MM.1S (cell line): Measurements from ENCODE around the gene TUBGCP6.

Experiments
- DNase-seq: peaks from one replicate; pipeline ENCODE4 v3.0.0-alpha.2; 2015
- H2AFZ ChIP-seq: fragments of 300-600 bp; sonication (generic); 2 replicates; pipeline ENCODE4 v1.6.0; 2016; ENCODE audit warnings: antibody characterized with exemption, low read length
- H3F3A ChIP-seq: fragments of 300-600 bp; sonication (generic); 2 replicates; pipeline ENCODE4 v1.6.1; 2016; ENCODE audit warnings: mild to moderate bottlenecking, antibody characterized with exemption, low read length, moderate library complexity, mixed read lengths; ENCODE audit not compliant: insufficient read depth
- H3K27ac ChIP-seq: fragments of 300-600 bp; sonication (generic); 2 replicates; pipeline ENCODE4 v1.5.1; 2016; ENCODE audit warnings: mild to moderate bottlenecking, low read length
- H3K27me3 ChIP-seq: fragments of 300-600 bp; sonication (generic); replicated peaks from 2 replicates; pipeline ENCODE4 v1.6.0; 2016; ENCODE audit warnings: low read length; ENCODE audit not compliant: insufficient read depth
- H3K36me3 ChIP-seq: fragments of 300-600 bp; sonication (generic); replicated peaks from 2 replicates; pipeline ENCODE4 v1.6.1; 2016; ENCODE audit warnings: mild to moderate bottlenecking, low read length, mixed read lengths; ENCODE audit not compliant: insufficient read depth
- H3K4me1 ChIP-seq: fragments of 300-600 bp; sonication (generic); 2 replicates; pipeline ENCODE4 v1.6.1; 2016; ENCODE audit warnings: low read length, mixed read lengths
- H3K4me2 ChIP-seq: fragments of 300-600 bp; sonication (generic); 2 replicates; pipeline ENCODE4 v1.6.0; 2016; ENCODE audit warnings: low read depth, low read length
- H3K4me3 ChIP-seq: fragments of 300-600 bp; sonication (generic); 2 replicates; pipeline ENCODE4 v1.5.1; 2016; ENCODE audit warnings: low read length, mixed read lengths
- H3K79me2 ChIP-seq: fragments of 300-600 bp; sonication (generic); 2 replicates; pipeline ENCODE4 v1.6.1; 2016; ENCODE audit warnings: mixed run types, low read length, mixed read lengths
- H3K9ac ChIP-seq: fragments of 300-600 bp; sonication (generic); 2 replicates; pipeline ENCODE4 v1.6.1; 2016; ENCODE audit warnings: low read length, mixed read lengths
- H3K9me2 ChIP-seq: fragments of 300-600 bp; sonication (generic); replicated peaks from 2 replicates; pipeline ENCODE4 v1.6.1; 2016; ENCODE audit warnings: mild to moderate bottlenecking, low read length, mixed read lengths; ENCODE audit not compliant: insufficient read depth
- H3K9me3 ChIP-seq: fragments of 300-600 bp; sonication (generic); replicated peaks from 2 replicates; pipeline ENCODE4 v1.6.1; 2016; ENCODE audit warnings: mild to moderate bottlenecking, low read length, mixed read lengths; ENCODE audit not compliant: insufficient read depth
- H4K20me1 ChIP-seq: fragments of 300-600 bp; sonication (generic); 2 replicates; pipeline ENCODE4 v1.6.1; 2016; ENCODE audit warnings: mild to moderate bottlenecking, low read length, moderate library complexity, mixed read lengths; ENCODE audit not compliant: insufficient read depth
- CTCF ChIP-seq: fragments of 300-600 bp; sonication (generic); IDR thresholded peaks from 2 replicates; pipeline ENCODE4 v1.5.1; 2016; ENCODE audit warnings: antibody characterized with exemption, low read length, mixed read lengths
- EZH2 ChIP-seq: fragments of 300-600 bp; sonication (generic); optimal IDR thresholded peaks from 2 replicates; pipeline ENCODE3; 2017; ENCODE audit warnings: low read depth, mild to moderate bottlenecking, antibody characterized with exemption, low read length, mixed read lengths
- EZH2phosphoT487 ChIP-seq: fragments of 300-600 bp; sonication (generic); IDR thresholded peaks from 2 replicates; pipeline ENCODE4 v1.6.1; 2018; ENCODE audit warnings: antibody characterized with exemption, low read length

TUBGCP6 gene

GRCh38 chr22:50180727-50181521 lies 63.9 kb downstream of the TUBGCP6 start:
- Histone ChIP-seq H3K9ac (no peak overlapping the region), H4K20me1 (no peaks in the 10 kb centered on the region), H3K4me1 (peaks cover 5% of the 10 kb centered on the region; the same call in 1 of the 2 replicates), H3K79me2 (0 out of 2 replicates have a peak, but pooled peaks cover 3% of the 10 kb centered on the region), H3F3A (no peaks in the 10 kb centered on the region), H3K4me2 (no peak overlapping the region), H3K27ac (no peak overlapping the region), H3K27me3 (peaks cover 4% of the 10 kb centered on the region; the same call in 1 of the 2 replicates), H3K4me3 (no peak overlapping the region), H3K9me2 (no peaks in the 10 kb centered on the region), H3K36me3 (no peaks in the 10 kb centered on the region), H2AFZ (no peak overlapping the region), H3K9me3 (no peaks in the 10 kb centered on the region)
- DNase-seq: no peak
- TF ChIP-seq EZH2phosphoT487 (no peak), EZH2 (no peak), CTCF (no peak)

- Histone ChIP-seq H3K4me3 (no peak overlapping the region), H3K9me2 (no peaks in the 10 kb centered on the region), H3K9me3 (no peaks in the 10 kb centered on the region), H3K4me1 (peaks cover 1% of the 10 kb centered on the region; the same call in 1 of the 2 replicates), H3K27ac (no peak overlapping the region), H3K4me2 (no peak overlapping the region), H2AFZ (no peak overlapping the region), H3K9ac (no peak overlapping the region), H4K20me1 (no peaks in the 10 kb centered on the region), H3K79me2 (no peaks in the 10 kb centered on the region), H3K27me3 (peaks cover 4% of the 10 kb centered on the region; the same call in 1 of the 2 replicates), H3F3A (no peaks in the 10 kb centered on the region), H3K36me3 (no peaks in the 10 kb centered on the region)
- no peak for TF ChIP-seq EZH2
- no peak for TF ChIP-seq CTCF
- no peak for TF ChIP-seq EZH2phosphoT487
- DNase-seq: no peak
Measured at GRCh38 chr22:50179937-50180726, 64.7 kb downstream of the TUBGCP6 start.

GRCh38 chr22:50178871-50179869 lies 65.7 kb downstream of the TUBGCP6 start:
- H2AFZ ChIP-seq: no peak overlapping the region
- no peaks in the 10 kb centered on the region for H4K20me1 ChIP-seq
- H3K4me3 ChIP-seq: no peak overlapping the region
- no peaks in the 10 kb centered on the region for H3K9me2 ChIP-seq
- no peak overlapping the region for H3K27ac ChIP-seq
- H3K9me3 ChIP-seq: no peaks in the 10 kb centered on the region
- no peaks in the 10 kb centered on the region for H3F3A ChIP-seq
- H3K79me2 ChIP-seq: no peaks in the 10 kb centered on the region
- H3K27me3 ChIP-seq: no peaks in the 10 kb centered on the region
- no peaks in the 10 kb centered on the region for H3K36me3 ChIP-seq
- no peak overlapping the region for H3K4me2 ChIP-seq
- no peak overlapping the region for H3K9ac ChIP-seq
- TF ChIP-seq EZH2phosphoT487 (no peak), EZH2 (no peak), CTCF (no peak)
- H3K4me1 ChIP-seq: no peaks in the 10 kb centered on the region
- DNase-seq: no peak
